IPS-NIHi7 (cell line): Measurements from ENCODE around the gene TRIM44.

Source experiments
- DNase-seq: peaks from one replicate; pipeline ENCODE4 v3.0.0; 2012; ENCODE audit warnings: mixed read lengths; ENCODE audit errors: extremely low spot score

TRIM44 gene

DNA sequence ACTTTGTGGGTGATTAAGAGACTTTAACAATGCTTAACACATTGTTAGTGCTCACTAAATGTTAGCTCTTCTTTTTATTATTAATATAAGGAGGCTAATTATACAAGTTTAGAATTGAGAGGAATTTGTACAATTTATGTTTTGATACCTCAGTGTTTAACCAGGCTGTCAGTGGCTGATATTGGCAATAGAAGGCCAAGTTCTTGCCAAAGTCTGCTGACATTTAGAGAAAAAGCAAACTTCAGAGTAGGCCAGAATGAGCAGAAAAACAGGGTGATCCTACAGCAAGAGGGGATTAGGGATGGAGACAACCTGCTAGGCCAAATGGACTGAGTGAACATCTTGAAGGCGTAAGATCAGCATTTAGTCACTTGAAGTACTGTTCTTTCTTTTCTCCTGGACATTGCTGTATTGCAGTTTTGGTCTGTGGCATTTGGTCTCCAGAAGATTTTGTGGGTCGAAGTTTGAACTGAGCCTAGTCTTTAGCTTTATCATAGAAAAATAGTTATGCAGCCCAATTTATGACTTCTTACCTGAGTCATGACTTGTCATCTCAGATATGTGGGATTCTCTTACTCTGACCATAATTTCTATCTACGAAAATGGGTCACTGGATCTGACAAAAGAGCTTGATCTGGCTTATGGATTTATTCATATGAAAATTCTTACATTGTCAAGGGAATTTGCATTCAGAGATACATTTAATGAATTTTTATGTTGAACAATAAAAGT is 9.0 kb downstream of the TRIM44 start:
- no peak for DNase-seq

DNA sequence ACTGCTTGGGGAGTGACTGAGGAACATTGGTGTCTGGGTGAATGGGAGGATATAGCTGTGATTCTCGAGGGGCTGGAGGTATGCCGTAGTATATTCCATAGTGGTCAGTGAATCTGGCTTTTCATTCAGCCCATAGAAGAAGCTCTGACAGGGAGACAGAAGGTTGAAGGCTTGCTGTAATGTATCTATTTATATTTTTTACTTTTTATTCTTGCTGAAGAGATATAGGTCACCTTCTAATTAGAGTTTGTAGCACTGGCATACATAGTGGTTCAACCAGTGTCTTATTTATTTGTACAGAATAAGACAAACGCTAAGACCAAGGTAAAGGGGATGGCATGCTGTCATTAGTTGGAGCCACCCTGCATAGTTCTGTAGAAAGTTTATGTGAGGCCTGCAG is 10.0 kb downstream of the TRIM44 start:
- DNase-seq, result no peak

DNA sequence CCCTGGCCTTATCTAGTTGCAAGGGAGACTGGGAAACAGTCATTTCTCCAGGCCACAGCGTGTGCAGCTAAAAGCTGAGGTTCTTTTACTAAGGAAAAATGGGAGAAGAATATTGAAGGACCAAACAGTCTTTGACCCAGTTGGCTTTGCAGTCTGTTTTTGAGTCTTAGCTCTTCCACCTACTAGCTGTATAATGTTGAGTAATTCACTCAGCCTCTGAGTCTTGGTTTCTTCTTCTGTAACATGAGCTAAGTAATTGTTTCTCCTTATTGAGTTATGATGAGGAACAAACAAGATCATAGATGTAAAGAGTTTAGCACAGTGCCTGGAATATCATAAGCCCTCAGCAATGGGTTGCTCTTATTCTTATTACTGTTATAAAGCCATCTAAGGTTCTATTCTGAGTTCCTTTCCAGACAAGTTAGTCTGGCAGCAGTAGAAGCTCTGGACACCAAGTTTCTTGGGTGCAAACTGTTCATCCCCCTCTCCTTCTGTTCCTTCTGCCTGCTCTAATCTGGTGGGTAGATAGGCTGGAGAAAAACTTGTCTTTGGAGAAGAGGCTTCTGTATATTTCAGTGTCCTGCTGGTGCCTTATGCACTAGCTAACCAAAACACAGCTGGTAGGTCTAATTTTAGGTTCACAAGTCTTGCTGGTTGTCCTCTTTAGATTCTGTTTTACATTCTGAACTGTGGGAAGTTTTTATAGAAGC is 13.5 kb downstream of the TRIM44 start:
- DNase-seq, result no peak

DNA sequence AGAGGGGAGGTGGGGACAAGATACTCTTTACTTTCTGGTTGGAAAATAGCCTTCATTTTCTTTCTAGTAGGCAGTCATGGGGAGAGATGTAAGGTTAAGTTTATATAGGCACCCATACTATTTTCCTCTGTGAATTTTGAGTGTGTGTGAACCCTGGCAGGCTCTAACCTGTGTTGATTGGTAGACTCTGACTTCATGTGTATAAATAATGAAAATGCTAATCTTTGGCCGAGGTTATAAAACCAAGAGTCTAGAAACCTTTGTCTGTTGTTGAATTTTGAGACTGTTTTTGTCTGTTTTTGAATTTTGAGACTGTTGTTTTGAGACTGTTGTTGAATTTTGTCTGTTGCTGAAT is 14.0 kb downstream of the TRIM44 start:
- no peak for DNase-seq

DNA sequence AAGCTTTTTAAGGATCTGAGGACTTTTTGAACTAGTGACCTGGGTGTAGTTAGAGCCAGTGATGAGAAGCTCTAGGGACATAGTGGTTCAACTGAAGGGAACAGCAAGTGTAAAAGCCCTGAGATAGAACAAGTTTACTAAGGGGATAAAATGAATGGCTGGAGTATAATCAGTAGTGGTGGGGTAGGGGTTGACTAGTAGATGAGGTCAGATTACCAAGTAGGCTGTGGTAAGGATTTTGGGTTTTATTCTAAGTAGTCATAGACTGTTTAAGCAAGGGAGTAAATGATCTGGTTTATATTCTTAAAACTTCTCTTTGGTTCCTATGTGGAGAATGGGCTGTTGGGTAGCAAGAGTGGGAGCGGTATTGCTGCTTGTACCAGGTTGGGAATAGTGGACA is 15.3 kb downstream of the TRIM44 start:
- no peak for DNase-seq

DNA sequence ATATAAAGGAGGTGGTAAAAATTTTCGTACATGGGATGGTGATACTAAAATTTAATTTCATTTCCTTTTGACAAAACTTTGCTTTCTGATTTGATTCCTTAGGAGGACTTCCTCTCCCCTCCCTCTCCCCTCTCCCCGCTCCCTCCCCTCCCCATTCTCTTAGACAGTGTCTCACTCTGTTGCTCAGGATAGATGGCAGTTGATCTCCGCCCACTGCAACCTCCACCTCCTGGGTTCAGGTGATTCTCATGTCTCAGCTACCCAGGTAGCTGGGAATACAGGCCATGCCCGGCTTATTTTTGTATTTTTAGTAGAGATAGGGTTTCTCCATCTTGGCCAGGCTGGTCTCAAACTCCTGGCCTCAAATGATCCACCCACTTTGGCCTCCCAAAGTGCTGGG is 15.9 kb downstream of the TRIM44 start:
- DNase-seq, result no peak

DNA sequence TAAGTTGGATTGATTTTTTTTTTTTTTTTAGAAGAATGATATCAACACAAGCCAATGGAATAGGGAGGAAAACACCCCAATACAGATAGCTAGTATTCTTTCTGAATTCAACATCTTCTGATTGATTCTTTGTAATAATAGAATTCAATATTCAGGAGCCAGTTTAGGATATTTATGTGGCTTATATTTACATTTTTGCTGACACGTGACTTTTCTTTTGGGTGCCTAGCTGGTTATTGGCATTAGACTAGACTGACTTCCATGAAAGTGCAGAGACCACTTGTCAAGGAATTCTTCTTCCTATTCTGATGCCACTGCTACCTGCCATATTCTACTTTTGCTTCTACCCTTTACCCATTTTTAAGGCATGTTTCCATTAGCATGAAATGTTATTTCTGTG is 16.4 kb downstream of the TRIM44 start:
- DNase-seq, result no peak

DNA sequence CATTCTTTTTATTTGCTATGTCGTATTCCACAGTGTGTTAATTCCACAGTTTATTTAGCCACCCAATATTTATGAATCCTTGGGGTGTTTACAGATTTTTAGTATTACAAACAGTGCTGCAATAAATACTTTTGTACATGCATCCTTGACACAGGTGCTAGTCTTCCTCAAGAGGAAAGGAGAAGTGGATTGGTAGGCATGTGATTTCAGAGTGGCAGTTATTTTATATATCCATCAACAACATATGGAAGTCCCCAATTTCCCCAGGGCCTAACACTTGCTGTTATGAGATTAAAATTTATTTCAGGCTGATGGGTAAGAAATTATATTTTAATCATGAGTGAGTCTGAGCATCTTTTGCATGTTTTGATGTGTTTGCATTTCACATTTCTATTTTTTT is 17.9 kb downstream of the TRIM44 start:
- no peak for DNase-seq

DNA sequence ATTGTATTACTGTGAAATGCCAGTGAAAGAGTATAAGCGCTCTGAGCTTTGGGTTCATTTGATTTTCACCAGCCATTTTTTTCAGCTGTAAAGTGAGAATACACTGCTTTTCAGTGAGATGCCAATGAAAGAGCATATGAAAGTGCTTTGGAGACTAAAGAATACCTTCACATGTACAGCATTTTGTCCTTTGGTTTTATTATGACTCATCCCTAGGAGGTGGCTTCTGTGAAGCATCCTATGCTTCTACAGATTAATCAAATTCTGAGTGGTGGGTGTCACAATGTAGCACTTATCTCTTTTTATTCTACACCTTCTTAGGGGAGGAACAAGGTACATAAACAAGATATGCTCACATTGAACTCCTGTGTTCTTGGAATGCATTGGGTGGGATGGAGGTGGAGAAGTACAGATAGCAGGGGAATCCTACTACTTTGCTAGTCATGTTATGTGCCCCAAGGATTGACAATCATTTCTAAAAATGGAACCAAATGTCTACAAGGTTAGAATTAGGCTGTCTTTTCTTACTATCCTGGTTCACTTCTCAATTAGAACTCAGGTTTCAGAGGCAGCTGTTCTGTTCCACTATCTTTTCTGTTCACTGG is 18.7 kb downstream of the TRIM44 start:
- no peak for DNase-seq

DNA sequence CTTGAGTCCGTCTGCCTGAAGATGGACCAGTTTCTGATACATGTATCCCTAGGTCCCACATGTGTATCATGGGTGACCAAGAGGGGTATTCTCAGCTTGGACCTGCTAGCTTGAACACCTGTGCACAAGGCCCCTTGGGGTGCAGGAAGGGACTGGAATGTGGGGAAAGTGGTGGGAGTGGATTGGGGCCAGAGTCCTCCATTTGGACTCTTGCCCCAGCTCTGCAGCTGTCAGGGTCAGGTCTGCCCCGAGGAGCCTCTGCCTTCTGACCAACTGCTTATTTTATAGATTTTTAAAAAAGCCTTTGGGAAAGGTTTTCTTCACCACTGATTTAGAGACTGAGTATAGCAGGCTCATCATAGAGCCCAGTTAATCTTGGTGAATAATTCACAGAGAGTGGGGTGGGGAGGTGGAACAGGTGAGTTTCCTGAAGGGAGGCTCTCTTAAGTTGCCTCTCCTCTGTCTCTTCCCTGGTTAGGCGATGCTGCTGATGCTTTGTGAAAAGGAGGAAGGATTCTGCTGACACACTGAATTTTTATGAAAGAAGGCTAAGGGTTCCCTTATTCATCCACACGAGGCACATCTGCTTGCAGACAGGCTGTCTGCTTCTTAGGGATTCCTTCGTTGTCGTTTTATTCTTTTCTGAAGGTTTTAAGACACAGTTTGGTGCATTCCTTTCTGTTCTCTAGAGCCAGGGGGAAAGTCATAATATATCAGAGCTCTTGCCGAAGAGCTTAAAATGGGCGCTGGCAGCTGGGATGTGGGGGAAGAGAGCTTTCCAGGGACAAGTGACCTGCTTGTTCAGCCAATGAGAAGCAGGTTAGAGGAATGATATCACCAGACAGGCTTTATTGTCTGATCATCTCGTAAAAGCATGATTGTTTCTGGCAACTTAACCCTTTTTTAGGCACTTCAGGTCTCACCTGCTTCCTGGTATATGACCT is 19.9 kb downstream of the TRIM44 start:
- DNase-seq, result no peak

DNA sequence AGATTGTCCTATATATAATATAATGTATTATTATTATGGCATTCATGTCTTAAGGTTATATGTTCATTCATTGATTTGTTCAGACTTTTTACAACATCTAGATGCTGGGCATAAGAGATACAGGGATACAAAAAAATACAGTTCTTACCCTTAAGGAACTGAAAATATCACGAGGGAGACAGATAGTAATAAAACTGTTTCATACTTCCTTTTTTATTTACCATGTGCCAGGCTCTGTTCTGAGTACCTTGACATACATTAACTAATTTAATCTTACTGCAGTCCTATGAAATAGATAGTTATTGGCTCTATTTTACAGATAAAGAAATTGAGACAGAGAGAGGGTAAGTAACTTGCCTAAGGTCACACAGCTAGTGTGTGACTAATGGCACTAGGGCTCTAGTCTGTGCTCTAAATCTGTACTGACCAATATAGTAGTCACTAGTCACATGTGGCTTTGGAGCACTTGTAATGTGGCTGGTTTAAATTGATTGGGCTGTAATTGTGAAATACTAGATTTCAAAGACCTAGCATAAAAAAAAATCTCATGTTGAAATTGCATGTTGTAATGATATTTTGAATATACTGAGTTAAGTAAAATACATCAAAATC is 21.3 kb downstream of the TRIM44 start:
- DNase-seq, result no peak

DNA sequence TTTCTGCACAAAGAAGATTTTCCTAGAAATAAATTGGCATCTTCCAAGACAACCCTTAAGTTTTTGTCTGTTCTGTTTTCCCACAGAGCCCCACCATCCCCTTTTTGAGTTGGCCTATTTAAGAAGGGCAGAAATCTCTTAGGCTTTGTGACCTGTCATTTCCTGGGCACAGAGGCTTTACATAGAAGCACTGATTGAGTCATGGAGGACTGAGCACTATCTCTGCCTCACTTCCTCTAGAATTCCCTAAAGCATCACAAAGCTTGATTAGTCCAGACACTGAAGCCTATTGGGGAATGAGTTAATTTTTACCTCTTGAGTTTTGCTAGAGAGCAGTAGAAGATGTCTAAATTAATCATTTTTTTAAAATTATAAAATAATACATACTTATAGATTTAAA is 25.4 kb downstream of the TRIM44 start:
- no peak for DNase-seq

DNA sequence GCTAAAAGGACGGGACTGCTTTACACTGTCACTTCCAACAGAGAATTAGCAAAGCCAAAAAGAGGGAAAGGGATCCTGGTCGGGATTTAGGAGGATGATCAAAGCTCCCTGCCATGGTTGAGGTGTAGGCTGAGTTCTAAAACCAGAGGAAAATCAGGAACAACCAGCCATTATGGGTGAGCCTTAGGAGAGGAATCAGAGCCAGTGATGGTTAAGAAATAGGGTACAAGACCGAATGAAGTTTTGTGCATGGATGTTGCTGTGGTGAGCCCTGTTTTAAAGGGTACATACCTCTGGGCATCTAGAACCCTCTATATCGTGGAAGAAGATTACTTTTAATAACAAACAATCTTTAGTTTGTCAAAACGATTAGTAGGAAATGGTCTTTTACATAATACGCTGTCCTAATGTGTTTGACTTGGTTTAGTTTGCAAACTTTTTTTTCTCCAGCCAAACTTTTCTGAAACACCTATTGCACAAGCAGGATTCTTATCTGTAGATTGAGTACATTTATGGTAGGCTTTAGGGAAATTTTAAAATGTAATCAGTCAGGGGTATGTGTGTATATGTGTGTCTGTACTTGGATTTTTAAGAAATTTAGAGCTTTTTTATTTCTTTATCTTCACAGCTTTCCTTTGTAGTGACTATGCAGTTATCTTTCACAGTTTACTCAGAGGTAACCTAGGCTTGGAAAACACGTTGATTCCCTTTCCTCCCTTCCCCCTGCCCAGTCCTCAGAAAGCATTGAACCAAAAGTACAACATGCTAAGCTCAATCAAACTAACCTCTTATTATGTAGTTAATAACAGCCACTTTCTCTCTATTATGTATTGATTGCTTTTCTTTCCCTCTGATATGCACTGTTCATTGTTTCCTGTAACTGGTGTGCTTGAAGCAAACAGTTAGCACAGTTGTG is 26.8 kb downstream of the TRIM44 start:
- no peak for DNase-seq

DNA sequence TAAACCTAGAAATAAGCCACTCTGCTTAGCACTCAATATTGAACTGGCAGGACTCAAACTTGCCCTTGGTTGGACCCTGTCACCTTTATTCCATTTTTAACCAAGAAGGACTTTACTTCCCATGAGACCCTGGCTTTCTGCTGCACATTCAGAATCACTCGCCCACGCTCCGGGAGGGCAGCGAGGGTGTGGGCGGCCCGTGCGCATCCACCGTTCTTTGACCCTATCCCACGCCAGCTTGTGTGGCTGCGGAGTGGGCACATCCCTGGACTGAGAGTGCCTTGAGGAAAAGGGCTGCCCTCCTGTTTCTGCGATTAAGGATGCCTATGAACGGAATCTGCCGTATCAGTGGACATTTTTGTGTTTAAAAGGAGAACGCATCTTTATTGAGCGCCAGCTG is 39.6 kb downstream of the TRIM44 start:
- no peak for DNase-seq

DNA sequence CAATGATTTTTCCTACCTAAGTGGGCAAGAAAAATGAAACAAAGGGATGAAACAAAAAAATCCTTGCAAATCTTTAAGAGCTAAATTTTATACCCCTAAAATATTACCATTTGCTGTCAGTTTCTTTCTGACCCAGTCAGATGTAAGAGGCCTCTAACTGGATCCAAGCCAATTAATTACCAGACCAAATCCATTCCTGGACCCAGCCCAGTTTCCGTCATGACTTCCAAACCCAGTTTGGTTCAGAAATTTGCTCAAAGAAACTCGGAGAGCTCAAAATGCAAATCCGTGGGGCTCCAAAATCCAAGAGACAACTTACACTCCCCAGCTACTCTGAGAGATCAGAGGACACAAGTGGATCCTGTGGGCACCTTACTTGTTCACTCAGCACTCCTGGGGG is 46.8 kb downstream of the TRIM44 start:
- DNase-seq, result no peak

DNA sequence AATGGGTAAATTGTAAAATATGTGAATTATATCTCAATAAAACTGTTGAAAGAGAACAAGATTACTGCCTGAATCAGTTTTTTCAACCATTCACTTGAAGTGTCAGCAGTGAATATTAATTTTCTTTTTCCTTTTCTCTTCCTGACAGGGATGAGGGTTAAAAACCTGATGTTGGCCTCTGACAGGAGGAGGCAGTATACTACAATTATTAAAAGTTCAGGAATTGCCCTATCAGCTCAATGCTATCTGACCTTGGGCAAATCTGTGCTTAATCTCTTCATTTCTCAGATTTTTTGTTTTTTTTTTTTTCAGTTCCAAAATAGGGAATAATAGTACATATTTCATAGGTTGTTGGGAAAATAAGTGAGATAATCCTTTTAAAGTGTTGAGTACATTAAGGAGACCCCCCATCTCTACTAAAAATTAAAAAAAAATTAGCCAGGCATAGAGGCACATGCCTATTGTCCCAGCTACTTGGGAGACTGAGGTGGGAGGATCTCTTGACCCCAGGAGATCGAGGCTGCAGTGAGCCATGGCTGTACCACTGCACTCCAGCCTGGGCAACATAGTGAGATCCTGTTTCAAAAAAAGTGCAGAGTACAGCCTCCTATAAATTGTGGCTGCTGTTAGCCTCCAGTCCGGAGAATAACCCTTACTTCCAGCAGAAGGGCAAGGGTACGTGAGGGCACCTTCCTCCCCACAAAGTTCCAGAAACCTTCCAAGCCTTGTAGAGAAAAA is 48.8 kb downstream of the TRIM44 start:
- DNase-seq, result no peak

DNA sequence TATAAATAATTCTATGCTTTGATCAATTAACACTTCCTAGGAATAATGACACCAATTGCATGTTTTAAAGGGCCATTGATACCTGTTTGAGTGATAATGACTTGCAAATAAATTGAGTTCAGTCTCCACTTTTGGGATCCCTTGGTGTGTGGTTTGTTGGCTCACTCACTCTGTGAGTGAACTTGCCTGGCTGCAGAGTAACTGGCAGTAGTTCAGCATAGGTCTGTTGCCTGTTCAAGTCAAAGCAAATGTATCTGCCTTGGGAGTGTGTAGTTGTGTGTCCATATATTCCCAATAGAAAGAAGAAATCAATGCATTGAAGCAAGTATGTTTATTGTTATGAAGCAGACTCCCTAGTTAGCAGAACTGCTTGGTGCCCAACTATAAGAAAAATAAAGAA is 49.3 kb downstream of the TRIM44 start:
- no peak for DNase-seq

DNA sequence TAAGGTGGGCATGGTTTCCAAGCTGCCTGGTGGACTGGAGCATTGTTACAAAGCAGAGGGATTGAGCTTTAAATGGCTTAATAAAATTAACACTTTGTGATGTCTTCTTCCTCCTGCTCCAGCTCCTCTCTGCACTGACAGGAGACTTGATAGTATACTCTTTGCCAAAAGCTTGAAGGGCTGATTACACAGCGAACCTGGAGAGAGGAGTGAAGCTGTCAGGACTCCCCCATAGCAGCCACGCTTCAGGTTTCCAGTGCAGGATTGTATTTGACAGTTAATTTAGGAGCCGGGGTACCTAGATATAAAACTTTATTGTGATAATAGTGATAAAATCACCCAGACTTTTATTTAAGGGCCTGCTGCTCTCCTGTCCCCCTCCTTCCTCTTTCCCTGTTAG is 50.0 kb downstream of the TRIM44 start:
- DNase-seq, result no peak

DNA sequence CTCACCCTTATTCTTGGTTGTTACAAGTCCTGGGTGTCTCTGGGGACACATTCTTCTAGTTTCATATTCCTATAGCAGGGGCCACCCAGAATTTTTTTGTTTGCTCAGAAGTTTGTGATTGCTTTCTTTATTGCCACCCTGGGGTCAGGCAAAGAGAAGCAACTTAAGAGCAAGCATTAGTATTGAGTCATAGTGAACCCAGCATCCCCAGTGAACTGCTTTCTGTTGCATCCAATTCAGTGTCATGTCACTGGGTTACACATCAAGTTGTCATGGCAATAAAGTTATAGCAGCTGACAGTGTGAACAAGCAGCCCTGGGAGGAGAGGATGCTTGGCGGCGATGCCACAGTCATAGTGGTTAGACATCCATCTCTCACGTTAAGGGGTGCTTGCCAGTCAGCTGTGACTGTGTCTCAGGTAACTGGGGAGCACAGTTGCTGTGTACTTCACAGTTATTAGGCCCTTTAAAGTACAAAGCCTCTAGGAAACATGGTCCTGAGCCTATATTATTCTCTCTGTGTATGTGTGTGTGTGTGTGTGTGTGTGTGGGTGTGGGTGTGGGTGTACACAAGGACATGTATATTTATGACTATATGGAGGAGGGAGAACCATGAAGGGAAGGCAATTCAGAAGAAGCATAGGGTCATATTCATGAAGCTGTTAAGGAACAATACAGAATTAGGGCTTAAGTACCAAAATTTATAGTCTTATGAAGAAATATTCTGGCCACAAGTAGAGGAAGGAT is 52.5 kb downstream of the TRIM44 start:
- no peak for DNase-seq
